SK-N-SH (cell line): ENCODE results near the gene LMTK2.

Experiments used
- CTCF ChIP-seq: fragments of 200-600 bp; sonication (generic); IDR thresholded peaks from 2 replicates; pipeline ENCODE4 v1.6.1; 2017; ENCODE audit warnings: antibody characterized with exemption, mild to moderate bottlenecking, moderate library complexity
- MEF2A ChIP-seq: IDR thresholded peaks from 2 replicates; pipeline ENCODE4 v1.4.0; 2012; ENCODE audit warnings: low read depth, borderline replicate concordance
- POLR2AphosphoS5 ChIP-seq: IDR thresholded peaks from 2 replicates; pipeline ENCODE4 v1.6.1; 2012; ENCODE audit warnings: low read depth, low read length
- TEAD4 ChIP-seq: IDR thresholded peaks from 2 replicates; pipeline ENCODE4 v1.4.0; 2012; ENCODE audit warnings: mild to moderate bottlenecking, borderline replicate concordance; ENCODE audit not compliant: insufficient read depth
- TF ChIP-seq, protein P1 (sequence below): IDR thresholded peaks from 2 replicates; pipeline ENCODE4 v1.4.0; 2012; ENCODE audit warnings: low read depth, borderline replicate concordance

- TF ChIP-seq CTCF (no peak), POLR2AphosphoS5 (no peak), TEAD4 (no peak), MEF2A (no peak)
- TF ChIP-seq, protein P1, sequence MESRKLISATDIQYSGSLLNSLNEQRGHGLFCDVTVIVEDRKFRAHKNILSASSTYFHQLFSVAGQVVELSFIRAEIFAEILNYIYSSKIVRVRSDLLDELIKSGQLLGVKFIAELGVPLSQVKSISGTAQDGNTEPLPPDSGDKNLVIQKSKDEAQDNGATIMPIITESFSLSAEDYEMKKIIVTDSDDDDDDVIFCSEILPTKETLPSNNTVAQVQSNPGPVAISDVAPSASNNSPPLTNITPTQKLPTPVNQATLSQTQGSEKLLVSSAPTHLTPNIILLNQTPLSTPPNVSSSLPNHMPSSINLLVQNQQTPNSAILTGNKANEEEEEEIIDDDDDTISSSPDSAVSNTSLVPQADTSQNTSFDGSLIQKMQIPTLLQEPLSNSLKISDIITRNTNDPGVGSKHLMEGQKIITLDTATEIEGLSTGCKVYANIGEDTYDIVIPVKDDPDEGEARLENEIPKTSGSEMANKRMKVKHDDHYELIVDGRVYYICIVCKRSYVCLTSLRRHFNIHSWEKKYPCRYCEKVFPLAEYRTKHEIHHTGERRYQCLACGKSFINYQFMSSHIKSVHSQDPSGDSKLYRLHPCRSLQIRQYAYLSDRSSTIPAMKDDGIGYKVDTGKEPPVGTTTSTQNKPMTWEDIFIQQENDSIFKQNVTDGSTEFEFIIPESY = no peak
Observed at GRCh38 chr7:98256431-98256830, 149.8 kb downstream of the LMTK2 start.
